Stimulated activated CD4-positive, alpha-beta T cell treated with anti-CD3 and anti-CD28 coated beads, Interleukin-1b, Interleukin-23, amount 100 ng/mL, for 4 hours (primary cell): ENCODE results near the gene JAG2.

Experiments
- DNase-seq, 2 donors: peaks; one replicate each; pipeline ENCODE4 v3.0.0-alpha.2; 2020; ENCODE audit warnings: low read depth in 2 of 2

The JAG2 gene

DNA sequence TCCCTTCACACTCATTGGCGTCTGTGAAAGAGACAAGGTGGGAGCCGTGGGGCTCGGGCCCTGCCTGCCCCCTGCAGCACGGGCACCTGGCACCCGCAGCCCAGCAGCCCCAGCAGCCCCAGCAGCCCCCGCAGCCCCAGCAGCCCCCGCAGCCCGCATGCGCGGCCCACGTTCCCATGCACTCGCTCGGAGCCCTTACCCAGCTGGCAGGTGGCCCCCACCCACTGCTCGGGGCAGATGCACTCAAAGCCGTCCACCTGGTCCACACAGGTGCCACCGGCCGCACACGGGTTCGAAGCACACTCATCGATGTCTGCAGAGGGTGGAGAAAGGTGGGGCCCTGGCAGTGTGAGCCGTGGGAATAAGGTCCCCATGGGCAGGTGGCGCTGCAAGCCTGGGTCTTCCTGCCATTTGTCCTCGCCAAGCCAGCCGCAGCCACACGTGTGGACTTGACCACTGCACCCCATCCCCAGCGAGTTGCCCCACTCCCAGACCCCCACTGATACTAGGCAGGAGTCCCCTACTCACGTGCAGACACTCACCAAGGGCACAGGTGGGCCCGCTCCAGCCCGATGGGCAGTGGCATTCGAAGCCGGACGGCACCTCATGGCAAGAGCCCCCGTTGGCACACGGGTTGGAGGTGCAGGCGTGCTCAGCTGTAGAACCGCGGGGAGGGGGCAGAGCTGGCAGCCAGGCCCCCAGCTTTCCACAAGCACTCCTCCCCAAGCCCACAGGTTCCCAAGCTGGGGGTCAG, 17.3 kb downstream of the JAG2 start:
- DNase-seq, result no peak

- DNase-seq, result no peak
These were observed 18.1 kb downstream of the JAG2 start for GRCh38 chr14:105150368-105151083.

- DNase-seq, result no peak
These were observed 18.6 kb downstream of the JAG2 start for GRCh38 chr14:105150026-105150367.

- no peak for DNase-seq
These were observed 19.3 kb downstream of the JAG2 start for GRCh38 chr14:105149146-105149781.

- DNase-seq, result no peak
These were observed 19.9 kb downstream of the JAG2 start for GRCh38 chr14:105148604-105149145.

GRCh38 chr14:105147671-105148603, 20.6 kb downstream of the JAG2 start:
- no peak for DNase-seq

DNA sequence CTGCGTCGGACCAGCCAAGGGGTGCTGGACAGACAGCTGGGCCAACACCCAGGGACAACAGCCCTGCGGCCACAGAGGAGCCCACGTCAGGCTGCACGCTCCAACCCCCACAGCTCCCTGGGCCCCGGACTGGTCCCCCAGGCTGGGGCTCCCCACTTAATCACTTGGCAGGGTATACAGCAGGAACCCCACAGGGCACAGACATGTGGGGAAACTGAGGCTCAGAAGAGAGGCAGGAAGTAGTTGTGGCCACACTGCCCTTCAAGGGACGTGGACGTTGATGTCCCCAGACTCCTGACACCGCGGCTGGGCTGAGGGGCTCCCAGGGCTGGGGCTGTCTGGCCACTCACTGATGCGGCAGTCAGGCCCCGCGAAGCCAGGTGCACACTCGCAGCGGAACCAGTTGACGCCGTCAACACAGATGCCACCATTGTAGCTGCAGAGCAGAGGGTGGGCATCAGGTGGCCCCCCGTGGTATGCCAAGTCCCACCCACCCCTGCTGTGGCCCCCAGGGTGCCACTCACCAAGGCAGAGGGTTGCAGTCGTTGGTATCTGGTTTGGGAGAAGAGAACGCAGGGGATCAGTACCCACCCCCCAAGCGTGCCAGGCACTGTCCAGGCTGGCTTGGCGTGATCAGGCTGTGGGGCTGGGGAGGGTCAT, 21.5 kb downstream of the JAG2 start:
- no peak for DNase-seq

DNA sequence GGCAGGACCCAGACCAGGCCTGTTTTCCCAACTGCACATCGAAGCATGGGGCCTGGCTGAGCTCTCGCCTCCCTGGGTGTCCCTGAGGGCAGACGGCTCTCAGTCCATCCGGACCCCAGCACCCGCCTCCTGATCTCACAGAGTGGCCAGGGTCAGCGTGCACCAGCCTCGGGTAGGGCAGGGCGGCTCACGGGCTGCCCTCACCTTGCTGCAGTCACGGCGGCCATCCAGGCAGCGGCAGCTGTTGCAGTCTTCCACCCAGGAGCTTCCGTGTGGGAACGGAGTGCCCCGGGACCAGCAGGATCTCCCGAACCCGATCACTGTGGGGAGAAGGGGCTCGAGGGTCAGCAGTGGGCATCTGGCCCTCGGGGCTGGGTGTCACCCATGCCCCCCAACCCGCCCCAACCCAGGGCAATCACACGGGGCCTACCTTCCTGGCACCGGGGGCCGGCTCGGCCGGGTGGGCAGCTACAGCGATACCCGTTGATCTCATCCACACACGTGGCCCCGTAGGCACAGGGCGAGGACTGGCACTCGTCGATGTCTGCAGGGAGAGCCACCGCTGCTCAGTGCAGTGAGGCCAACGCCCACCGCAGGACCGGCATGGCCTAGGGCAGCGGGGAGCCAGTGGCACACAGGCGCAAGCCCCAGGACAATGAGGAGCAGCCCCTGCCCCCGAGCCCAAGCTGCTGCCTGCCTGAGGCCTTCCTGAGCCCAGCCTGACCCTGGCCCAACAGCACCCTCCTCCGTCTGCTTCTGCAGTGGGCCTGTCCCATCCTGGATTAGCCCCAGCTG, 22.2 kb downstream of the JAG2 start:
- DNase-seq, result no peak

GRCh38 chr14:105145381-105146180, 23.0 kb downstream of the JAG2 start:
- no peak for DNase-seq

- DNase-seq, result no peak
These were observed 23.8 kb downstream of the JAG2 start for GRCh38 chr14:105144666-105145380.

GRCh38 chr14:105144026-105144665, 24.4 kb downstream of the JAG2 start:
- DNase-seq, result no peak

- DNase-seq, result no peak
These were observed 25.0 kb downstream of the JAG2 start for GRCh38 chr14:105143451-105144025.

DNA sequence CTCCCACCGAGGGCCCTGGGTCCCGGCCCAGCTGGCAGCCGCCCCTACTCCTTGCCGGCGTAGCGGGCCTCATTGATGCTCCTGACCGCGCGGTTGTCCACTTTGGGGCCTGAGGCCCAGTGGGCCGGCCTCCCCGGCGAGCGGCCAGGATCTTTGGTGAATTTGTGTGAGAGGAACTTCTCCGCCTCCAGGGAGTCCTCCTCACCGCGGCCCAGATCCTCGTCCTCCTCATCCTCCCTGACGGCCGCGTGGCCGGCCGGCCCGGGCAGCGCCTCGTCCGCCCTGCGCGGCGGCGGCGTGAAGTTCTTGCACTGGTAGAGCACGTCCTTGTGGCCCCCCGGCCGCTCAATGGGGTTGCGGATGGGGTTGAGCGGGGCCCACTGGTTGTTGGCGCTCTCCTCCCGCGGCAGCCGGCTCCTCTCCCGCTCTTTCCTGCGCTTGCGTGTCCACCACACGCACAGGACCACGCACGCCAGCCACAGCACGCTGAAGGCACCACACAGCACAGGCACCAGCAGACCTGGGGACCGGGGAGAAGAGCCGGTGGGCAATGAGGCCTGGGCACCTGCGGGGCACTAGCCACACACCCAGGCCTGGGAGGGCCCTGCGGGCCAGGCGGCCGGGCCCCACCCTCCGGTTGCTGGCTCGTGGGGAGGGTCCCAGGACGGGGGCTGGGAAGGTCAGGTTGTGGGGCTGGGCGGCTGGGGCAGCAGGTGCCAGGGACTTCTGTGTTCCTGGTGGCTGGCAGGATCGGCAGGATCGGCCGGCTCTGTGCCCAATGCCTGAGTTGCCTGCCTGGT, 25.7 kb downstream of the JAG2 start:
- no peak for DNase-seq

DNA sequence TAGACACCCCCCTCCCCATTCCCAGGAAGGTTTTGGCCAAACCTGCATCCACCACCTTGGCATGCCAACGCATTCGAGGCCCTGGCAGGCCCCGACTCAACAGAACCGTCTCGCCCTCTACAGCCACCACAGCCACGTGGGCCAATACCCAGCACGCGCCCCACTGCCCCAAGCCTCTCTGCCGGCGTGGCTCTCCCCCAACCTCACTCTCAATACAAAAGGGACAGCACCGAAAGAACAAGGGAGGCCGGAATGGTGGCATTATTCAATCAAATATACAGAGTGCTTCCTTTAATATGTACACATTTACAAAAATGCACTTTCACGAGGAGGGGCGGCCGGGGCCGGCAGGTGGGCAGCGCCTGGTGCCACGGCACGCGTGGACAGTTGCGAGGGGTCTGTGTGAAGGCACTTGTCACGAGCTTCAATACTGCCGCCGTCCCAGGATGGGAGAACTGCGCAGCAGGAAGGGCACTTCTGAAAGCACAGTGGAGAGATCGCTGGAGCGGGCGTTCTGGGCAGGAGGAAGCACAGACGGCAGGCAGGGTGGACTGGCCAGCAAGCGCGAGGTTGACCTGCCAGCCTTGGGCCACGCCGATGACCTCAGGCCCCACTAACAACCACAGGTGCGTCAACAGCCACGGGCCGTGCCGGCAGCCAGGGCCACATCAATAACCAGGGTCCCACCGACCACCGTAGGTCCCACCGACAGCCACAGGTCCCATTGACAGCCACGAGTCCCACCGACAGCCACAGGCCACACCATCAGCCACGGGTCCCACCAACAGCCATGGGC, 26.9 kb downstream of the JAG2 start:
- DNase-seq, result no peak

GRCh38 chr14:105141026-105141425, 27.6 kb downstream of the JAG2 start:
- DNase-seq, result no peak

DNA sequence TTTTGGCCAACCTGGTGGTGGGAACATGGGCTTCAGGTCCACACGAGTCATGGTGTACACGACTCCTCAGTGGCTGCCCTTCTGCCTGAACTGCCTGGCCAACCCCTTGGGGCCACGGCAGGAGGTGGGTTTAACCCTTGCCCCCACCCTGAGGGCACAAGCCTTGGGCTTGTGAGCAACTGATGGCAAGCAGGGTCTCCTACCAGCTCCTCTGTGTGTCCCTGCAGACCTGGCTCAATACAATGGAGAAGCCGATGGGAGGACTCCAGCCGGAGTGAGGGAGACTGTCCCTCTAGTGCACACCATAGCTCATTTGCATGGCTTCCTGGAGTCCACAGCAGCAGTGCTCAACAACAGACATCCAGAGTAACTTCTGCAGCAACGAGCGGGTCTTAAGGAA, 28.0 kb downstream of the JAG2 start:
- DNase-seq, result no peak
